ENCODE data around the gene FAM204A.

FAM204A gene

GRCh38 chr10:118253397-118253796 is 88.7 kb downstream of the FAM204A start:
- Histone ChIP-seq H3K9ac (ENCODE audit: low read length) (no peak overlapping the region), H4K20me1 (ENCODE audit: low read depth, low read length) (no peaks in the 10 kb centered on the region), H3K9me2 (replicated peaks; ENCODE audit: insufficient read depth, low read length) (no peaks in the 10 kb centered on the region), H3K27me3 (ENCODE audit: low read length) (no peaks in the 10 kb centered on the region), H3K4me3 (ENCODE audit: insufficient read depth, low read length, poor library complexity, severe bottlenecking) (no peak overlapping the region), H3K9me3 (ENCODE audit: insufficient read depth, low read length) (no peaks in the 10 kb centered on the region), H2AFZ (ENCODE audit: low read depth, low read length, severe bottlenecking) (no peak overlapping the region), H3K27ac (ENCODE audit: low read depth, low read length) (no peak overlapping the region), H3K4me2 (ENCODE audit: low read depth, low read length, poor library complexity, severe bottlenecking) (no peak overlapping the region), H3F3A (ENCODE audit: insufficient read depth) (no peaks in the 10 kb centered on the region), H3K79me2 (ENCODE audit: insufficient read depth, low read length) (no peaks in the 10 kb centered on the region), H3K36me3 (ENCODE audit: low read length) (no peaks in the 10 kb centered on the region)
- no peak for TF ChIP-seq EZH2phosphoT487 (conservative IDR thresholded peaks at IDR 0.05; ENCODE audit: low read length)
- TF ChIP-seq, protein P1, sequence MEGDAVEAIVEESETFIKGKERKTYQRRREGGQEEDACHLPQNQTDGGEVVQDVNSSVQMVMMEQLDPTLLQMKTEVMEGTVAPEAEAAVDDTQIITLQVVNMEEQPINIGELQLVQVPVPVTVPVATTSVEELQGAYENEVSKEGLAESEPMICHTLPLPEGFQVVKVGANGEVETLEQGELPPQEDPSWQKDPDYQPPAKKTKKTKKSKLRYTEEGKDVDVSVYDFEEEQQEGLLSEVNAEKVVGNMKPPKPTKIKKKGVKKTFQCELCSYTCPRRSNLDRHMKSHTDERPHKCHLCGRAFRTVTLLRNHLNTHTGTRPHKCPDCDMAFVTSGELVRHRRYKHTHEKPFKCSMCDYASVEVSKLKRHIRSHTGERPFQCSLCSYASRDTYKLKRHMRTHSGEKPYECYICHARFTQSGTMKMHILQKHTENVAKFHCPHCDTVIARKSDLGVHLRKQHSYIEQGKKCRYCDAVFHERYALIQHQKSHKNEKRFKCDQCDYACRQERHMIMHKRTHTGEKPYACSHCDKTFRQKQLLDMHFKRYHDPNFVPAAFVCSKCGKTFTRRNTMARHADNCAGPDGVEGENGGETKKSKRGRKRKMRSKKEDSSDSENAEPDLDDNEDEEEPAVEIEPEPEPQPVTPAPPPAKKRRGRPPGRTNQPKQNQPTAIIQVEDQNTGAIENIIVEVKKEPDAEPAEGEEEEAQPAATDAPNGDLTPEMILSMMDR (IDR thresholded peaks at IDR 0.05; ENCODE audit: insufficient read depth, low read length, poor library complexity, severe bottlenecking): no peak

GRCh38 chr10:118251791-118252190 is 90.3 kb downstream of the FAM204A start:
- Histone ChIP-seq H3K27me3 (ENCODE audit: low read length) (no peaks in the 10 kb centered on the region), H3F3A (ENCODE audit: insufficient read depth) (no peaks in the 10 kb centered on the region), H3K9me2 (replicated peaks; ENCODE audit: insufficient read depth, low read length) (no peaks in the 10 kb centered on the region), H2AFZ (ENCODE audit: low read depth, low read length, severe bottlenecking) (no peak overlapping the region), H3K79me2 (ENCODE audit: insufficient read depth, low read length) (no peaks in the 10 kb centered on the region), H3K36me3 (ENCODE audit: low read length) (no peaks in the 10 kb centered on the region), H3K4me3 (ENCODE audit: insufficient read depth, low read length, poor library complexity, severe bottlenecking) (no peak overlapping the region), H3K9me3 (ENCODE audit: insufficient read depth, low read length) (no peaks in the 10 kb centered on the region), H3K27ac (ENCODE audit: low read depth, low read length) (no peak overlapping the region), H4K20me1 (ENCODE audit: low read depth, low read length) (no peaks in the 10 kb centered on the region), H3K4me2 (ENCODE audit: low read depth, low read length, poor library complexity, severe bottlenecking) (no peak overlapping the region), H3K9ac (ENCODE audit: low read length) (no peak overlapping the region)
- TF ChIP-seq EZH2phosphoT487 (conservative IDR thresholded peaks at IDR 0.05; ENCODE audit: low read length): no peak
- TF ChIP-seq, protein P1 (IDR thresholded peaks at IDR 0.05; ENCODE audit: insufficient read depth, low read length, poor library complexity, severe bottlenecking): no peak

DNA sequence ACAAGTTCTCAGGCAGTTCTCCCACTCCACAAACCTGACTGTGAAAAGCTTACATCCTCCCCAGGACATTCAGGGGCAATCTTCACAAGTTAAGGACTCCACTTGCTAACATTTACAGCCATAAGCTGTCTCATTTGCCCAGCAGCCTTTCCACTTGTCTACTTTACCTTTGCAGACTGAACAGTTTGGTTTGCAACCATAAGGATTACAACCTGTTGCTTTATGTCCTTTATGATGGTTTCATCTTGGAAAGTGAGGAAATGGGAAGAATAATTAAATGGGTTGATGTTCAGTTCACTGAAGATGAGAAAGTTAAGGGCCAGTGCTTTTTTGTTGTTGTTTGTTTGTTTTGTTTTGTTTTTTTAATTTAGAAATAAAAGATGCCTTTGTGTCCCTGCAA is 92.4 kb downstream of the FAM204A start:
- TF ChIP-seq, protein P1 (IDR thresholded peaks at IDR 0.05; ENCODE audit: insufficient read depth, low read length, poor library complexity, severe bottlenecking): no peak
- no peak for TF ChIP-seq EZH2phosphoT487 (conservative IDR thresholded peaks at IDR 0.05; ENCODE audit: low read length)
- no peak overlapping the region for H3K4me3 ChIP-seq (ENCODE audit: insufficient read depth, low read length, poor library complexity, severe bottlenecking)

More for the DNA sequence above, 92.4 kb downstream of the FAM204A start:
- no peaks in the 10 kb centered on the region for H3K9me3 ChIP-seq (ENCODE audit: insufficient read depth, low read length)
- no peaks in the 10 kb centered on the region for H3K36me3 ChIP-seq (ENCODE audit: low read length)
- H3K9me2 ChIP-seq (replicated peaks; ENCODE audit: insufficient read depth, low read length): no peaks in the 10 kb centered on the region
- no peak overlapping the region for H3K4me2 ChIP-seq (ENCODE audit: low read depth, low read length, poor library complexity, severe bottlenecking)
- H3K79me2 ChIP-seq (ENCODE audit: insufficient read depth, low read length): no peaks in the 10 kb centered on the region
- H4K20me1 ChIP-seq (ENCODE audit: low read depth, low read length): no peaks in the 10 kb centered on the region
- H3K27me3 ChIP-seq (ENCODE audit: low read length): no peaks in the 10 kb centered on the region
- no peak overlapping the region for H3K9ac ChIP-seq (ENCODE audit: low read length)
- H3F3A ChIP-seq (ENCODE audit: insufficient read depth): no peaks in the 10 kb centered on the region
- no peak overlapping the region for H2AFZ ChIP-seq (ENCODE audit: low read depth, low read length, severe bottlenecking)
- H3K27ac ChIP-seq (ENCODE audit: low read depth, low read length): no peak overlapping the region
